Inferior parietal cortex (tissue), 1 donor: Measurements from ENCODE around the gene TCF19.
"Not testable (repeated sequence)": the region's sequence is repeated elsewhere in the genome, so short reads cannot be mapped to it uniquely, and the experiment has no call there.

Source experiments
- DNase-seq: peaks from one replicate; pipeline ENCODE4 v3.0.0-alpha.2; 2016; ENCODE audit errors: extremely low spot score

TCF19 gene

DNA sequence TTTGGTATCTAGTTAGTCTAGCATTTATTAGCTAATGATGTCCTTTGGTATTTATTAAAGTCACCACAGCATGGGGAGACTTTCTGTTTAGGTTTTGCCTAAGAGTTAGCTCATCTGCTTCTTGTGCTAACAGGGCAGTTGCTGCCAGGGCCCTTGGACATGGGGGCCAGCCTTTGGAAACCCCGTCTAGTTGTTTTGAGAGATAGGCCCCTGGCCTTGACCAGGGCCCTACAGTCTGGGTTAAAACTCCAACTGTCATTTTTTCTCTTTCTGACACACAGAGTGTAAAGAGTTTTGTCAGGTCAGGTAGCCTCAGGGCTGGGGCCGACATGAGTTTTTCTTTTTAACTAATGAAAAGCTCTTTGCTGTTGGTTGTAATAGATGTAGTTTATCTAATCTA is 24.9 kb downstream of the TCF19 start:
- not testable (repeated sequence) for DNase-seq

GRCh38 chr6:31183859-31184258 is 25.5 kb downstream of the TCF19 start:
- not testable (repeated sequence) for DNase-seq

DNA sequence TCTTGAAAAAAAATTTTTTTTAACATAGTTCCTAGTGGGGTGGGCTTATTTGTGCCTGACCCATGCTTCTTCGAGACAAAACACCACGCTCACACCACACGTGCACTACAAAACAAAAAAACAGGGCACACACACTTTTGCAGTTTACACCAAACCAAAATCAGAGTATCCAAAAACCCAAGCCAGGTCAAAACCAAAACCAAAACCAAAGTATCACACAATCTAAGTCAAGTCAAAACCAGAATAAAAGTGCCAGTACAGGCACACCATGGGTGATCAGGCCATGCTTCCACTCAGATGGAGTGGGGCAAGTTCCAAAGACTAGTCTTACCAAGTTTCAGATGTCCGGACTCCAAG is 27.3 kb downstream of the TCF19 start:
- not testable (repeated sequence) for DNase-seq

GRCh38 chr6:31186052-31186734 is 27.8 kb downstream of the TCF19 start:
- no peak for DNase-seq

GRCh38 chr6:31187780-31188194 is 29.4 kb downstream of the TCF19 start:
- no peak for DNase-seq

- not testable (repeated sequence) for DNase-seq
These were observed 30.8 kb downstream of the TCF19 start for GRCh38 chr6:31189223-31189622.

- no peak for DNase-seq
These were observed 32.1 kb downstream of the TCF19 start for GRCh38 chr6:31190488-31190887.

- DNase-seq, result peak; percentile 78
These were observed 34.2 kb downstream of the TCF19 start for GRCh38 chr6:31192431-31193105.

GRCh38 chr6:31193206-31193605 is 34.8 kb downstream of the TCF19 start:
- no peak for DNase-seq

- DNase-seq, result no peak
These were observed 35.9 kb downstream of the TCF19 start for GRCh38 chr6:31194061-31194834.

DNA sequence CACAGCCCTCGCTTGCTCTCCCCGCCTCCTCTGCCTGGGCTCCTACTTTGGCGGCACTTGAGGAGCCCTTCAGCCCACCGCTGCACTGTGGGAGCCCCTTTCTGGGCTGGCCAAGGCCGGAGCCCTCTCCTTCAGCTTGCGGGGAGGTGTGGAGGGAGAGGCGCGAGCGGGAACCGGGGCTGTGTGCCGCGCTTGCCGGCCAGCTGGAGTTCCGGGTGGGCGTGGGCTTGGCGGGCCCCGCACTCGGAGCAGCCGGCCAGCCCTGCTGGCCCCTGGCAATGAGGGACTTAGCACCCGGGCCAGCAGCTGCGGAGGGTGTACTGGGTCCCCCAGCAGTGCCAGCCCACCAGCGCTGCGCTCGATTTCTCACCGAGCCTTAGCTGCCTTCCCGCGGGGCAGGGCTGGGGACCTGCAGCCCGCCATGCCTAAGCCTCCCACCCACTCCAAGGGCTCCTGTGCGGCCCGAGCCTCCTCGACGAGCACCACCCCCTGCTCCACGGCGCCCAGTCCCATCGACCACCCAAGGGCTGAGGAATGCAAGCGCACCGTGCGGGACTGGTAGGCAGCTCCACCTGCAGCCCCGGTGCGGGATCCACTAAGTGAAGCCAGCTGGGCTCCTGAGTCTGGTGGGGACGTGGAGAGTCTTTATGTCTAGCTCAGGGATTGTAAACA is 37.1 kb downstream of the TCF19 start:
- not testable (repeated sequence) for DNase-seq

GRCh38 chr6:31196251-31197022 is 38.0 kb downstream of the TCF19 start:
- DNase-seq, result not testable (repeated sequence)

- DNase-seq, result peak; percentile 81
These were observed 39.3 kb downstream of the TCF19 start for GRCh38 chr6:31197559-31198305.

GRCh38 chr6:31199105-31199452 is 40.7 kb downstream of the TCF19 start:
- not testable (repeated sequence) for DNase-seq

DNA sequence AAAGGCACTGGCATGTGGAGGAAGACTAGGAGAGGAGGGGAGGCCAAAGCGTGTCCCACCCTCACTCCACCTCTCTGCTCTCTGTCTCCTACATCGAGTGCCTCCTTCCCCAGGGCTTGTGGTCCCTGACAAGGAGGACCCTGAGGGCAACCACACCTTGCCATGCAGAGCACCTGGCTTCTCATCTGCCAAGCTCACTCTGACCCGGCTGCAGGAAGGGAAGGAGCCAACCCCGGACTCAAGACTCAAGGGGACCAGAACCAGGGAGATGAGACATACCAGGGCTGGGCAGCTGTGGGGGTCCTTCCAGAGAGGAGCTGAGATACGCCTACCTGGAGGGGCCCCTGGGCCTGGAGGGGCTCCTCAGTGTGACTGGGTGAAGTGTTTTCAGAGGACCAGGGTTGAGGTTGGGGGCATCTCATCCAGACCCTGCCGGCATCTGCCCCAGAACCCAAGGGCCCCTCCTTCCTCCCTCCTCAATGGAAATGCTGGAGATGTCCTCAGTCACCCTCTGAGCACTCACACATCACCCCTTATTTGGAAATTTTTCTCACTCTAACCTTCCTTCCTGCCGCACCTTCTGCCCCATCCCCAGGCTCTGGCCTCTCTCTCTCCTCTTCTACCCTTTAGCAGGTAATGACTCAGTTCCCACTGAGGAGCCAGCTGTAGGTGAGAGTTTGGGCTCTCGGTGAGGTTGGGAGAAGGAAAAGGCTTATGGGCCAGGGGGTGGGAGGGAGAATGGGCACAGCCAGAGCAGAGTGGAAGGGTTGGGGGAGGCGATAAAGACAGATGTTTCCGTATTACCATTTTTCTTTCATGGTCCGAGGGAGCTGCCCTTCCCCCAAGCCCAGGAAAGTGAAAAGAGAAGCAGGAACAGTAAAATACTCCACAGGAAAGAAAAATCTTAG is 44.1 kb downstream of the TCF19 start:
- no peak for DNase-seq

- peak; percentile 22 for DNase-seq
These were observed 45.1 kb downstream of the TCF19 start for GRCh38 chr6:31203345-31203979.

GRCh38 chr6:31204751-31205145 is 46.4 kb downstream of the TCF19 start:
- DNase-seq, result no peak

- no peak for DNase-seq
These were observed 47.2 kb downstream of the TCF19 start for GRCh38 chr6:31205638-31206037.

- DNase-seq, result no peak
These were observed 50.1 kb downstream of the TCF19 start for GRCh38 chr6:31208506-31208905.
